BJ (cell line): Measurements from ENCODE around the gene OR4D2. TPM values are rescaled to one million over a fixed set of nuclear protein-coding genes. Genes with fewer than 3 reads are reported as not detected.

ENCODE experiments used
- CTCF ChIA-PET: fragments of 350-600 bp; formaldehyde crosslinking; extraction: SDS; loops from one replicate; lab custom pipeline; 2021; ENCODE audit warnings: antibody characterized with exemption, inconsistent platforms; lab: Yijun Ruan, JAX
- POLR2A ChIA-PET: fragments of 300-600 bp; sonication (Branson Sonifier 250); formaldehyde crosslinking; extraction: SDS; loops from one replicate; lab custom pipeline; 2021; ENCODE audit warnings: antibody characterized with exemption; lab: Charles Lee
- DNase-seq: peaks from one replicate; pipeline ENCODE4 v3.0.0-alpha.2; 2011; ENCODE audit warnings: low read depth
- H3K27me3 ChIP-seq: 2 replicates; pipeline ENCODE4 v1.6.0; 2011; ENCODE audit warnings: low read length; ENCODE audit not compliant: control insufficient read depth, insufficient read depth
- H3K36me3 ChIP-seq: 2 replicates; pipeline ENCODE4 v1.5.1; 2011; ENCODE audit warnings: low read length; ENCODE audit not compliant: control insufficient read depth, insufficient read depth
- H3K4me3 ChIP-seq: 2 replicates; pipeline ENCODE4 v1.5.1; 2011; ENCODE audit warnings: low read depth, mild to moderate bottlenecking, control low read depth, low read length
- CTCF ChIP-seq: IDR thresholded peaks from 2 replicates; pipeline ENCODE4 v1.5.1; 2011; ENCODE audit warnings: low read depth, mild to moderate bottlenecking, control low read depth, inconsistent platforms, low read length, moderate library complexity; ENCODE audit not compliant: insufficient read depth
- polyA plus RNA-seq: library from polyadenylated mRNA; depleted of rRNA; stranded (reverse); fragments of >200 nt; gene quantifications from 2 replicates; pipeline ENCODE4 v1.2.3, GENCODE V29; 2011; rRNA removed

OR4D2 gene
- polyA plus RNA-seq, 1 experiment: not detected

- H3K4me3 ChIP-seq: peak within 1 kb of the TSS; percentile 73
- POLR2A ChIA-PET: no interaction called here
- CTCF ChIA-PET: interaction anchor here (0.5 to 2.0 kb wide), 11 partner anchors 9 to 953 kb away, joined by 3 to 9 read pairs (median 3); no protein-coding TSS in a partner anchor
These were observed 52.4 kb downstream of the OR4D2 start, which contains the start of gene MKS1 for GRCh38 chr17:58219007-58219788. TSS of gene MKS1 (minus strand) at chr17:58219255. CDS start at chr17:58219230, 25 bp downstream.

DNA sequence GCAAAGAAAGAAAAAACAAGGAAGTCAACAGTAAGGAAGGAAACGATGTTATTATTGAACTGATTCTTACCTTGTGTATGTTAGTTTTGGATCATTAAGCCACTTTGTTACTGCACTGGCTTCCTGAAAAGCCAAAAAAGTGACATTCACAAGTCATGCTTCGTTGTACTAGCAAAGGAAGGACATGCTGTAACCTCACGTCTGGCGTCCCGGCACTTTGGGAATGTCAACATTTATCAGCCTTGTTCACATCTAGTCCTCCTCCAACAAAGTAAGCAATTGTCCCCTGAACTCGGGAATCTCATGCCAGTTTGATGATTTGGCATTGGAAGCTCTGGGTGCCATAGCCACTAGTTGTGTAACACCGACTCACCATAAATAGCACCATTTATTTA, 53.0 kb downstream of the OR4D2 start:
- Histone ChIP-seq H3K27me3 (no peaks in the 10 kb centered on the region), H3K36me3 (no peaks in the 10 kb centered on the region; the same call in 1 of the 2 replicates), H3K4me3 (peak overlapping the region; percentile 73; the same call in 1 of the 2 replicates)
- CTCF ChIA-PET: interaction anchor here (0.5 to 2.0 kb wide), 7 partner anchors 9 to 953 kb away, joined by 3 to 9 read pairs (median 3); no protein-coding TSS in a partner anchor
- no peak for TF ChIP-seq CTCF
- DNase-seq: no peak
- POLR2A ChIA-PET: no interaction called here

More at GRCh38 chr17:58219007-58219788, 52.4 kb downstream of the OR4D2 start, which contains the start of gene MKS1:
- peaks cover under 1% of the 10 kb centered on the region for H3K36me3 ChIP-seq
- peak; percentile 69 for TF ChIP-seq CTCF
- H3K27me3 ChIP-seq: no peaks in the 10 kb centered on the region
- no peak for DNase-seq

Other genes with a start within 250 kb of the OR4D2 start
- 27.3 and 48.5 TPM in 2 replicates for gene CUEDC1, start 211.6 kb upstream of the OR4D2 start, polyA plus RNA-seq
- gene VEZF1, start 178.7 kb upstream of the OR4D2 start, polyA plus RNA-seq: 27.3 and 30.2 TPM in 2 replicates
- gene SRSF1, start 159.7 kb upstream of the OR4D2 start, polyA plus RNA-seq: 222 and 236 TPM in 2 replicates
- gene DYNLL2, start 83.6 kb upstream of the OR4D2 start, polyA plus RNA-seq: 13.1 and 16.9 TPM in 2 replicates
- not detected in 2 replicates for gene OR4D1, start 18.6 kb upstream of the OR4D2 start, polyA plus RNA-seq
- not detected in 2 replicates for gene EPX, start 25.7 kb downstream of the OR4D2 start, polyA plus RNA-seq
- 11.6 and 14.1 TPM in 2 replicates for gene MKS1, start 52.3 kb downstream of the OR4D2 start, polyA plus RNA-seq
- gene LPO, start 71.6 kb downstream of the OR4D2 start, polyA plus RNA-seq: 0.06 and 0.07 TPM in 2 replicates
- not detected in 2 replicates for gene MPO, start 114.0 kb downstream of the OR4D2 start, polyA plus RNA-seq
- gene TSPOAP1, start 161.8 kb downstream of the OR4D2 start, polyA plus RNA-seq: 3.9 and 5.6 TPM in 2 replicates
- gene SUPT4H1, start 185.2 kb downstream of the OR4D2 start, polyA plus RNA-seq: 145 and 215 TPM in 2 replicates